GM18951 (cell line): ENCODE measurements around the gene NOTCH1.

Experiments used
- POLR2A ChIP-seq: IDR thresholded peaks from 4 replicates; pipeline ENCODE4 v1.6.1; 2011; ENCODE audit warnings: mild to moderate bottlenecking; ENCODE audit not compliant: insufficient read length, insufficient read depth; ENCODE audit errors: extremely low read depth
- in situ Hi-C: fragments of 300-500 bp; cut with MboI; formaldehyde crosslinking; loops from one replicate; pipeline ENCODE4 v1.12.0; 2022; ENCODE audit warnings: low sequenced_read_pairs, mixed read lengths, inconsistent platforms; ENCODE audit not compliant: unreplicated experiment

Gene NOTCH1

DNA sequence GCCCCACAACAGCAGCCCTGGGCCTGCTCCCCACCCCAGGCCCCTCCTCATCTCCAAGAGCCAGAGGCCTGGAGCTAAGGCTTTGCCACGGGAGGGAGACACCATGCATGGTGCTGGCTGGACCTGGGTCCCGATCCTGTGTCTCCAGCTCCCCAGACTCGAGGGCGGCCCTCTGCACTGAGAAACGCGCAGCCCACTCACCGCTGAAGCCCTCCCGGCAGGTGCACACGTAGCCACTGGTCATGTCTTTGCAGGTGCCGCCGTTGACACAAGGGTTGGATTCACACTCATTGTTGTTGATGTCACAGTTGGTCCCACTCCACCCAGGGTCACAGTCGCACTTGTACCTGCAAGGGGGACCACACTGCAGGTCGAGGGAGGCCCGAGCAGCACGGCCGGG is 32.7 kb downstream of the NOTCH1 start:
- in situ Hi-C loops: no loop called here
- TF ChIP-seq POLR2A: no peak

DNA sequence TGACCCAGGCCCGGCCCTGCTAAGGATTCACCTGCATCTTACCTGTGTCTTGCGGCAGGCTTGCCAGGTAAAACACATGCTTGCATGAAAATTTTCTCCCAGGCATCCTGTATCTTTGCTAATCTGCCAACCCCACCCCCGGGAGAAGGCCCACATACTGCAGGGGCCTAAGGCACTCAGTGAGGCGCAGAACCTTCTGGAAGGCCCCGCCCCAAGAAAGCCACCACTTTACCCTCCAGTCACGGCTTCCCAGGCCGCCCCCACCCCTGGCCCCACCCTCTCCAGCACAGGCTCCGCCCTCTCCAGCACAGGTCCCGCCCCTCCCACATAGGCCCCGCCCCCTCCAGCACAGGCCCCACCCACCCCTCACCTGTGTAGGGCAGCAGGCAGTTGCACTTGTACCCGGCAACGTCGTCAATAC is 33.2 kb downstream of the NOTCH1 start:
- in situ Hi-C loops: no loop called here

GRCh38 chr9:136511670-136512592 is 33.9 kb downstream of the NOTCH1 start:
- in situ Hi-C loops: no loop called here
- no peak for TF ChIP-seq POLR2A

More for the DNA sequence above, 33.2 kb downstream of the NOTCH1 start:
- no peak for TF ChIP-seq POLR2A

DNA sequence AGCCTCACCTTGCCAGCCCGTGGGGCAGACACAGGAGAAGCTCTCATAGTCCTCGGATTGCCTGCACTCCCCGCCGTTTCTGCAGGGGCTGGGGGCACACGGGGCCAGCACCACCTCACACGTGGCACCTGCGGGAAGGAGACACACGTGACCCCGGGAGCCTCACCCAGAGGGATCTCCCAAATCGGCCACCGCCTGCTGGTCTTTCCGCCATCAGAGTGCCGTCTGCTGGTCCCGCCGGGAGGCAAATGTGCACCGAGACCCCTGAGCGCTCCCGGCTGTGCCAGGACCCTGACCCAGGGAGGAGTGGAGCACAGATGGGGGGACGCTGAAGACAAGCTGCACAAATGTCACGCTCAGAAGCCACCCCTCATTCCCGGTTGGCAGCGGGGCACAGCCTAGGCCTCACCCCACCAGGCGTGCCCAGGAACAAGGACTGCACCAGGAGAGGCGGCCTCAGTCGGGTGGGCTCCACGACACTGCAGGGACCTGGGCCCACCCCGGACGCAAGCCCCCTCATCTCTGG is 34.6 kb downstream of the NOTCH1 start:
- in situ Hi-C loops: no loop called here
- no peak for TF ChIP-seq POLR2A

GRCh38 chr9:136510561-136510960 is 35.3 kb downstream of the NOTCH1 start:
- no peak for TF ChIP-seq POLR2A
- in situ Hi-C loops: no loop called here

GRCh38 chr9:136509549-136509948 is 36.3 kb downstream of the NOTCH1 start:
- in situ Hi-C loops: no loop called here
- no peak for TF ChIP-seq POLR2A

- TF ChIP-seq POLR2A: no peak
- in situ Hi-C loops: no loop called here
These were observed 36.9 kb downstream of the NOTCH1 start for GRCh38 chr9:136508729-136509500.

DNA sequence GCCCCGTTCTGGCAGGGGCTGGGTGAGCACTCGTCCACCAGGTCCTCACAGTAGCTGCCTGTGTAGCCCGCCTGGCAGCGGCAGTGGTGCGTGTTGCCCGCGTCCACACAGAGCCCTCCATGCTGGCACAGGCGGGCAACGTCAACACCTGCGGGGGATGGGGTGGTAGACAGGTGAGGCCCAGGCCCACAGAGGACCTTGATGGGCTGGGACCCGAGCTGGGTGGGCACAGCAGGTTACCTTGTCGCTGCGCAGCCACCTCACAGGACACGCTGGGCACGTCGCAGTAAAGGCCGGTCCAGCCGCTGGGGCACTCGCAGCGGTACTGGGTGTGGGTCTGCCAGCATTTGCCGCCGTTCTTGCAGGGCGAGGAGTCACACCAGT is 37.9 kb downstream of the NOTCH1 start:
- TF ChIP-seq POLR2A: no peak
- in situ Hi-C loops: no loop called here

GRCh38 chr9:136507221-136507991 is 38.4 kb downstream of the NOTCH1 start:
- TF ChIP-seq POLR2A: no peak
- in situ Hi-C loops: no loop called here

DNA sequence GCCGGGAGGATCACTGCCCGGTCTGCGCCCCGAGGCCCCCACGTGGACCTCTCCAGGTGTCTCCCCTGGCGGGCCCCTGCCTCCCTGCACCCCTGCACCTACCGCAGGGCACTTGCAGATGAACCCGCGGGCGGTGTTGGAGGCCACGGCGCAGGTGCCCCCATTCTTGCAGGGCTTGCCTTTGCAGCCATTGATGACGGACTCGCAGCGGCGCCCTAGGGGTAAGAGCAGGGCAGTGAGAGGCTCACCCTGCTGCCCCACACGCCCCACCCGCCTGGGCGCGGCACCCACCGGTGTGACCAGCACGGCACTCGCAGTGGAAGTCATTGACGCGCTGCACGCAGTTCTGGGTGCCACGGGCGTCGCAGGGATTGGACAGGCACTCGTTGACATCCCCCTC is 39.4 kb downstream of the NOTCH1 start:
- no peak for TF ChIP-seq POLR2A
- in situ Hi-C loops: no loop called here

GRCh38 chr9:136505406-136506403 is 40.1 kb downstream of the NOTCH1 start:
- in situ Hi-C loops: no loop called here

More at GRCh38 chr9:136505406-136506403, 40.1 kb downstream of the NOTCH1 start:
- no peak for TF ChIP-seq POLR2A
